ENCODE measurements around the gene WNT6.

Gene WNT6

GRCh38 chr2:218858138-218858445 is 1.5 kb upstream of the WNT6 start:
- peaks cover 26% of the 10 kb centered on the region for H3K4me1 ChIP-seq (ENCODE audit: insufficient read depth, low read length)
- H3K9me3 ChIP-seq (ENCODE audit: control insufficient read depth, insufficient read depth, low read length): no peaks in the 10 kb centered on the region
- H3K36me3 ChIP-seq (ENCODE audit: insufficient read depth, low read length): no peaks in the 10 kb centered on the region
- no peak overlapping the region for H3K9ac ChIP-seq (ENCODE audit: low read depth, low read length)

- no peaks in the 10 kb centered on the region for H3K36me3 ChIP-seq (ENCODE audit: insufficient read depth, low read length)
- peaks cover 20% of the 10 kb centered on the region for H3K4me1 ChIP-seq (ENCODE audit: insufficient read depth, low read length)
- no peaks in the 10 kb centered on the region for H3K9me3 ChIP-seq (ENCODE audit: control insufficient read depth, insufficient read depth, low read length)
- H3K9ac ChIP-seq (ENCODE audit: low read depth, low read length): peak overlapping the region; percentile 35; the same call in 1 of the 2 replicates
Observed at GRCh38 chr2:218858671-218859555, 692 bp upstream of the WNT6 start.

GRCh38 chr2:218859988-218860831 is 605 bp downstream of the WNT6 start:
- peak overlapping the region; percentile 45; the same call in 1 of the 2 replicates for H3K9ac ChIP-seq (ENCODE audit: low read depth, low read length)
- peaks cover 20% of the 10 kb centered on the region for H3K4me1 ChIP-seq (ENCODE audit: insufficient read depth, low read length)
- no peaks in the 10 kb centered on the region for H3K36me3 ChIP-seq (ENCODE audit: insufficient read depth, low read length)
- H3K9me3 ChIP-seq (ENCODE audit: control insufficient read depth, insufficient read depth, low read length): no peaks in the 10 kb centered on the region

DNA sequence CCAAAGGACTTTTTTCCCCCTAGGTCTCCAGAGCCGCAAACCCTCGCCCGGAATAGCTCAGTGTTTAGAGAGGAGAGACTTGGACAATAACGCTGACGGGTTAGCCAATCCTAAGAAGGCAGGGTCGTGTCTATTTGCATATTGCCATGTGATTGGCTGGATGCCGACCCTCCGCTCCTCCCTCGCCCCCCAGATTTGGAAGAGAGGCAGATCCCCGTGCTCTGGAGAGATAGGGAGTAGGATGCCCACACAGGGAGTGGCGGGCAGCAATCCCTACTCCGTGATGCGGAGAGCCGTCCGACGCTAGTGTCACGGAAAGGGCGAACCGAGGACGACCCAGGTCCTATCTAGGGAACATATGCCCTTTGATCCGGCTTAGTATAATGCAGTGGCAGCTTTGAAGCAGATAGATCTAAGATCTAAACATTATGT is 1.4 kb downstream of the WNT6 start:
- Histone ChIP-seq H3K9me3 (ENCODE audit: control insufficient read depth, insufficient read depth, low read length) (no peaks in the 10 kb centered on the region), H3K4me1 (ENCODE audit: insufficient read depth, low read length) (peaks cover 15% of the 10 kb centered on the region), H3K36me3 (ENCODE audit: insufficient read depth, low read length) (no peaks in the 10 kb centered on the region), H3K9ac (ENCODE audit: low read depth, low read length) (no peak overlapping the region; the same call in 1 of the 2 replicates)

DNA sequence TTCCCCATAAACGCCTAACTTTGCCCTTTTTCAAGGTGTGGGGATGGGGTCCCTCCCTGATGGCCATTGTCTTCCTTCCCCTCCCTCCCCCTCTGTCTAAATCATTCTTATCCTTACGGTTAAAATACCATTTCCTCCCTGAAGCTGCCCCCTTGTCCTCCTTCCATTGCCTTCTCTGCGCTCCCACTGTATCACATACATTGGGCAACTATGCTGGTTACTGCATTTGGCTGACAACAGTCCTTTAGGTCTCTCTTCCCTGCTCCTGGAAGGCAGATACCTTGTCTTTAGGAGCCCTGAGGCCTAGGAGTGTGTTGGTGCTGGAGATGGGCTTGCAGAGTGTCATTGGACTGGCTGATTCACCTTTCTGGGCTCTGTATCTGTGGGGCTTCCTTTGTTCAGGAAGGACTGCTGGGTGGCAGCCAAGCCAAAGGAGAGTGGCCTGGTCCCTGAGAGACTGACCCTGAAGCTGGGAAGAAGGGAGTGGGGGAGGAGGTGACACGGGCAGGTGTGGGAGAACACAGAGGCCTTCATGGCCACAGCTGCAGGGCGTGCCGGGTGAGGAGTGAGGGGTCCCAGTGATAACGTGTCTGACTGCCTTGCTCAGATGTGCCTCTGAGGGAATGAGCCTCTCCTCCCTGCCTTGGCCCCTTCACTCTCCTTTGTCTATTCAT is 2.2 kb downstream of the WNT6 start:
- Histone ChIP-seq H3K9me3 (ENCODE audit: control insufficient read depth, insufficient read depth, low read length) (no peaks in the 10 kb centered on the region), H3K9ac (ENCODE audit: low read depth, low read length) (no peak overlapping the region), H3K36me3 (ENCODE audit: insufficient read depth, low read length) (no peaks in the 10 kb centered on the region), H3K4me1 (ENCODE audit: insufficient read depth, low read length) (peaks cover 9% of the 10 kb centered on the region)

- H3K9ac ChIP-seq (ENCODE audit: low read depth, low read length): no peak overlapping the region
- H3K36me3 ChIP-seq (ENCODE audit: insufficient read depth, low read length): no peaks in the 10 kb centered on the region
- no peaks in the 10 kb centered on the region for H3K9me3 ChIP-seq (ENCODE audit: control insufficient read depth, insufficient read depth, low read length)
- H3K4me1 ChIP-seq (ENCODE audit: insufficient read depth, low read length): peaks cover 3% of the 10 kb centered on the region
Observed at GRCh38 chr2:218863021-218863520, 3.5 kb downstream of the WNT6 start.

DNA sequence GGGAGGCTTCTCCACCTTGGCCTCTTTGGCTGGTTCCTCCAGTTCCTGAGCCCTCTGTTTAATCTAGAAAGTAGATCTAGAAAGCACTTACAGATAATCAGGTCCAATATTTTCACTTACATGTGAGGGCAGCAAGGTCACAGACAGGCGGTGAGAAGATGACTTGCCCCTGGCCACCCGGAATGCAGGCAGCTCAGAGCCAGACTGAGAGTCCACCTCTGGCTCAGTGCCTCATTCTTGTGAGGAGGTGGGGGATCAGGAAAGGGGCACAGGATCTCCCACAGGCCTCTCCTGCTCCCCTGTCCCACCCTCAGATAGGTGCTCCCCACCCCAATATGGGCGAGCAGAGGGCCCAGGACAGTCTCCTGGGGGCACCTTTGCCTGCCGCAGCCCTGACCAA is 5.8 kb downstream of the WNT6 start:
- no peaks in the 10 kb centered on the region for H3K36me3 ChIP-seq (ENCODE audit: insufficient read depth, low read length)
- H3K4me1 ChIP-seq (ENCODE audit: insufficient read depth, low read length): no peaks in the 10 kb centered on the region
- no peak overlapping the region for H3K9ac ChIP-seq (ENCODE audit: low read depth, low read length)
- H3K9me3 ChIP-seq (ENCODE audit: control insufficient read depth, insufficient read depth, low read length): no peaks in the 10 kb centered on the region

DNA sequence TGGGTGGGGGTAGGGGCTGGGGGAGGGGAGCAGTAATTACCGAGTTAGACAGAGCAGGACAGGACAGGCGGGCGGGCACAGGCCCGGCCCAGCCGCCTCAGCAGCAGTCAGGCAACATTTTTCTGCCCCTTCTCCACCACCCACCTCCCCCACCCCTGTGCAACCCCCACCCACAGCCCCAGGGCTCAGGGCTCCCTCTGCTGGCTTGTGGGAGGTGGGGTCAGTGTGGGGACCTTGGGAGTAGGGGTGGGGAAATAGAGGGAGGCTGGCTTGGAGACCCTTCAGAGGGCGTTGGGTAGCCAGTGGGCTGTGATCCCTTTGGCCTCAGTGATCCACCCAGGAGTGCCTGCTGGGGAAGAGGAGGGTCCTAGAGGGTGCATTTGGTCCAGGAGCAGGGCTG is 6.4 kb downstream of the WNT6 start:
- H3K9ac ChIP-seq (ENCODE audit: low read depth, low read length): no peak overlapping the region

GRCh38 chr2:218867900-218868299 is 8.3 kb downstream of the WNT6 start:
- no peaks in the 10 kb centered on the region for H3K9me3 ChIP-seq (ENCODE audit: control insufficient read depth, insufficient read depth, low read length)
- H3K4me1 ChIP-seq (ENCODE audit: insufficient read depth, low read length): 0 out of 2 replicates have a peak, but pooled peaks cover 7% of the 10 kb centered on the region
- no peak overlapping the region for H3K9ac ChIP-seq (ENCODE audit: low read depth, low read length)
- no peaks in the 10 kb centered on the region for H3K36me3 ChIP-seq (ENCODE audit: insufficient read depth, low read length)

More for the DNA sequence above, 6.4 kb downstream of the WNT6 start:
- Histone ChIP-seq H3K4me1 (ENCODE audit: insufficient read depth, low read length) (no peaks in the 10 kb centered on the region), H3K9me3 (ENCODE audit: control insufficient read depth, insufficient read depth, low read length) (no peaks in the 10 kb centered on the region), H3K36me3 (ENCODE audit: insufficient read depth, low read length) (no peaks in the 10 kb centered on the region)

GRCh38 chr2:218869064-218869463 is 9.5 kb downstream of the WNT6 start:
- H3K36me3 ChIP-seq (ENCODE audit: insufficient read depth, low read length): no peaks in the 10 kb centered on the region
- H3K4me1 ChIP-seq (ENCODE audit: insufficient read depth, low read length): 0 out of 2 replicates have a peak, but pooled peaks cover 7% of the 10 kb centered on the region
- no peak overlapping the region for H3K9ac ChIP-seq (ENCODE audit: low read depth, low read length)
- no peaks in the 10 kb centered on the region for H3K9me3 ChIP-seq (ENCODE audit: control insufficient read depth, insufficient read depth, low read length)

- Histone ChIP-seq H3K9me3 (ENCODE audit: control insufficient read depth, insufficient read depth, low read length) (no peaks in the 10 kb centered on the region), H3K36me3 (ENCODE audit: insufficient read depth, low read length) (no peaks in the 10 kb centered on the region), H3K4me1 (ENCODE audit: insufficient read depth, low read length) (0 out of 2 replicates have a peak, but pooled peaks cover 7% of the 10 kb centered on the region), H3K9ac (ENCODE audit: low read depth, low read length) (peak overlapping the region; percentile 7; the same call in 1 of the 2 replicates)
Observed at GRCh38 chr2:218870984-218871344, 11.4 kb downstream of the WNT6 start.

- no peaks in the 10 kb centered on the region for H3K9me3 ChIP-seq (ENCODE audit: control insufficient read depth, insufficient read depth, low read length)
- 0 out of 2 replicates have a peak, but pooled peaks cover 7% of the 10 kb centered on the region for H3K4me1 ChIP-seq (ENCODE audit: insufficient read depth, low read length)
- peak overlapping the region; percentile 7; the same call in 1 of the 2 replicates for H3K9ac ChIP-seq (ENCODE audit: low read depth, low read length)
- H3K36me3 ChIP-seq (ENCODE audit: insufficient read depth, low read length): no peaks in the 10 kb centered on the region
Observed at GRCh38 chr2:218871345-218872302, 12.0 kb downstream of the WNT6 start.

- Histone ChIP-seq H3K9ac (ENCODE audit: low read depth, low read length) (no peak overlapping the region; the same call in 1 of the 2 replicates), H3K36me3 (ENCODE audit: insufficient read depth, low read length) (no peaks in the 10 kb centered on the region), H3K4me1 (ENCODE audit: insufficient read depth, low read length) (peaks cover 11% of the 10 kb centered on the region; the same call in 1 of the 2 replicates), H3K9me3 (ENCODE audit: control insufficient read depth, insufficient read depth, low read length) (no peaks in the 10 kb centered on the region)
Observed at GRCh38 chr2:218872645-218873358, 13.2 kb downstream of the WNT6 start.

Data from ES-I3 (cell line).